GM19452 (cell line): ENCODE results near the gene MAGI2.
"Not testable (repeated sequence)": the region's sequence is repeated elsewhere in the genome, so short reads cannot be mapped to it uniquely, and the experiment has no call there.

Source experiments
- ATAC-seq: cut with Tn5 transposase; IDR thresholded peaks from one replicate; pipeline ENCODE4 v1.9.1; 2021; ENCODE audit not compliant: unreplicated experiment

Gene MAGI2

DNA sequence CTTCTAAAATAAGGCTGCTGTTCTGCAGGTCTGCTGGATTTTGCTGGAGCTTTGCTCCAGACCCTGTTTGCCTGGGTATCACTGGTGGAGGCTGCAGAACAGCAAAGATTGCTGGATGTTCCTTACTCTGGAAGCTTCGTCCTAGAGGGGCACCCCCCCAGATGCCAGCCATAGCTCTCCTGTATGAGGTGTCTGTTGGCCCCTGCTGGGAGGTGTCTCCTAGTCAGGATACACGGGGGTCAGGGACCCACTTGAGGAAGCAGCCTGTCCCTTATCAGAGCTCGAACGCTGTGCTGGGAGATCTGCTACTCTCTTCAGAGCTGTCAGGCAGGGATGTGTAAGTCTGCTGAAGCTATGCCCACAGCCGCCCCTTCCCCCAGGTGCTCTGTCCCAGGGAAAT lies 382.3 kb downstream of the MAGI2 start:
- not testable (repeated sequence) for ATAC-seq

DNA sequence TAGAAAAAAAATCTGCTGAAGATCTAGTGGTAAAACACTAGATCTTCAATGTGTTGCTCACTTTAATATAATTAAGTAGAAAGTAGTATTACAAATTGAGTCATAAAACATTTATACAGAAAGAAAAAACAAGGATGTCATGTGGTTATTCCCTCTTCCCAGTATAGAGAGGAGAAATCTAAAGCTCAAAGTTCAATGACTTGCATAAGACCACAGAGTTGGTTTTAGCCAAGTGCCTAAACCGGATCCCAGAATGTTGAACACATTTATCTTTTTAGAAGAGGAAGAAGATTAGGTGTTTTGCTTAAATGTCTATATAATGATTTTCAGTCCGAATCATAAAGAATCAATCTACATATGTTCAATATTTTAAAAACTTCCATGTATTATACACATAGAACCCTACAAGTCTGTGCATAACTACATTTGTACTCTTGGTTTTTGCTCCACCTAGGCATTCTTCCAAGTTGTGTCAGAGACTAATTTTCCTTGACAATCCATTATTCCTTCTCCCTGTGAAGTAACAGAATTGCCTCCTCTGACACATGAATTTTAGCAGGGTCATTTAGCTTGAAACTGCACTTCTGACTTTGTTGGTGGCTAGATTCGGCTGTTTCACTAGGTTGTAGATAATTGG lies 389.2 kb downstream of the MAGI2 start:
- no peak for ATAC-seq

DNA sequence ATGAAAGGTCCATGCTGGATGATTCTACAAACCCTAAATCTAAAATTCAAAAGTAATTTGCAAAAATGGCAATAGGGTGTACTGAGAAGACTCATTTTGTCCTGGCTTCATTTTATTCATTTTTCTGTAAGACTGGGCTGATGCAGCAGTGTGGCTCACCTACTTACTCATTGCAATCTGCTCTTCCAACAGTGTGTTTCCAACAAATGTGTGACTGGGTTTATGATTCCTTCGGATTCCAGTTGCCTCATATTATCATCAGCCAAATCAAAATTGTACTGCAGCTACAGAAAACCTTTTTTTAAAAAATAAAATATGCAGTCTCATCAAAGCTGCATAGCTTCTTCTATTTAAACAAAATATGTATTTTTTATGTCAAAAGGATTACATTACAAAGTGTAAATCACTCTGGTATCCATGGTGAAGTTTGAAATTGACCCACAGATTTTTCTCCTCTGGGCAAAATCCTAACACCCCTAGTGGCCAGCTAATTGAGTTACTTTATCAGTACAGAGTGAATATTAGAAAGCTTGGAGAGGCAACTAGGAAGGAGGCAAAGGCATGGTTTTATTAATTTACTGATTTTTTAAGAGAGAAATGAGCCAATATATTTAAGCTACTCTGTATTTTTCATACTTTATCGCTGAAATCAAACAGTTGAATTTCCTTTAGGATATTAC lies 390.3 kb downstream of the MAGI2 start:
- no peak for ATAC-seq

DNA sequence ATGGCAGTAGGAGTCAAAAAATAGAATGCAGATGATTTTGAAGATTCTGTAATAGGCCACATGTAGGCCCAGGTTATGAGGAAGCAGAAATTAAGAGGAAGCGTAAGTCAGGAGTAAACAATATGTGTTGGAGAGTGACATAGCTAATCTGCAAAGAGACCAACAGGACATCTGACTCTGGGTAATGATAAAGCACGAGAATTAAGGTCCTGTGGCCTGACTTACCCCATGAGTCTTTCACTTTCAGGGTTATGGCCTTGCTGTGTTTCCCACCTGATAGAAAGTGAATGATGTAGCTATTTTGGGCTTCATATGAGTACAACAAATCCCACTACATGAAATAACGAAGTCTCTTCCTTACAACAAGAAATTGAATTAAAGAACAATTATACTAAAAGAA lies 393.0 kb downstream of the MAGI2 start:
- no peak for ATAC-seq

DNA sequence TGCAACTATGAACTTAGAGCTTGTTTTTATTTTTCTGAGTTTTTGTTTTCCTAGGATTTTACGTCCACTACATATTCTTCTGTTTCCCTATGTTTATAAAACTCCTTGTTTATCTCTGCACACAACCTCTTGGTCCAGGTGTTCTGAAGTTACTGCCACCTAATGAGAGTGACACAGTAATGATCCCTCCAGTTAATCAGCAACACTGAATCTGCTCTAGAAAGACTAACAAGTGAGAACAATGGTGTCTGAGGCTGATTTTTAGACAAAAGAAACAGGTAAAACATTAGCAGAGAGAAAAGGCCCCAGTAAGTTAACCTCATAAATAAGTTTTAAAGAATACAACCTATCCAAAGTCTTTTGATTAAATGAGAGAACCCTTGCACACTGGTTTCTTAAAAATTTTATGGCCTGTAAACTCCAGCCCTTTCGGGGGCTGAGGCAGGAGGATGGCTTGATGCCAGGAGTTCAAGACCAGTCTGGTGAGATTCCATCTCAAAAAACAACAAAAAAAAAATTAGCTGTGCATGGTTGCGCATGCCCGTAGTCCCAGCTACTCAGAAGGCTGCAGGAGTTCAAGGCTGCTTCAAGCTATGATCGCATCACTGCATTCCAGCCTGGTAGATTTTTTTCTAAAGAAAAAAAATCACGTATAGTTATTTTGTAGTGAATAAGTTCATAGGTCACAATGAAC lies 397.6 kb downstream of the MAGI2 start:
- ATAC-seq: no peak

DNA sequence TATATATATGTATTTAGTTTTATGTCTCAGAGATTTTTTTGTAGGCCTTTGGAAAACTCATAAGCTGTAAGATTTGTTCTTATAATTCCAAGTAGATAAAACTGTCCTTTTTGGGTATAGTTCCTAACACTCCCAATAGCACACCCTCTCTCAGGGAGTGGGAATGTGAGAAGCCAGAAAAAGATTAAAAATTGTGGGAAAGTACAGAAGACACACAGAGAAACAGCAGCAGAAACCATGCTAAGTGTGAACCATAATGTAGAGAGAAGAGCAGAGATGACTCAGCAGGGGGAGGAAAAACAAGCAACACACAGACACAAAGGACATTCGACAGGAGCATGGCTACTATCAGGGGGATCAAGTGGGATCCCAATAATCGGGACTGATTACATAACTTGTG lies 401.6 kb downstream of the MAGI2 start:
- no peak for ATAC-seq

DNA sequence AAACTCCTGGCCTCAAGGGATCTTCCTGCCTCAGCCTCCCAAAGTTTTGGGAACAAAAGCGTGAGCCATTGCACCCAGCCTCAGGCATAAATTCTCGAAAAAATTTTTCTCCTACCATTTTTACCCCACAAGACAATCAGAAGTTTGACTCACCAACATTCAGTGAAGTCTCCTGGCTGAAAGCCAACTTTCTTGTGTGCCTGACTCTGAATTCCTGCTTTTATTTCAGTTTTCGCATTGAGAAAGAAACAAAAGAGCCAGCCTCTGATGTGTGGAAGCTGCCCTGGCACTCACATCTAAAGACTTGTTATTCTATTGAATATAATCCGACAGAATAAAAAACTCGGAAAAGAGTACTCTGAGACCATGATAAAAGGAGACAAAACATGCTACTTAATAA lies 402.9 kb downstream of the MAGI2 start:
- ATAC-seq: no peak

DNA sequence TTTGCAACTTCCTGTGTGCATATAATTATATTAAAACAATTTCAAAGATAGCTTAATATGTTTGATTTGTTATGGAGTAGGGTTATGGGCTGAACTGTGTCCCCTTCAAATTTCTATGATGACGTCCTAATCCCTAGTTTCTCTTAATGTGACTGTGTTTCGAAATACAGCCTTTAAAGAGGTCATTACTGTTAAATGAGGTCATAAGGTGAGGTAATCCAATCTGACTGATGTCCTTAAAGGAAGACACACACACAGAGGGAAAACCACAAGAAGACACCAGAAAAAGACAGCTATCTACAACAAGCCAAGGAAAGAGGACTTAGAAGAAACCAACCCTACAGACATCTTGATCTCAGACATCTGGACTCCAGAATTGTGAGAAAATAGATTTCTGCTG lies 407.4 kb downstream of the MAGI2 start:
- ATAC-seq: no peak

DNA sequence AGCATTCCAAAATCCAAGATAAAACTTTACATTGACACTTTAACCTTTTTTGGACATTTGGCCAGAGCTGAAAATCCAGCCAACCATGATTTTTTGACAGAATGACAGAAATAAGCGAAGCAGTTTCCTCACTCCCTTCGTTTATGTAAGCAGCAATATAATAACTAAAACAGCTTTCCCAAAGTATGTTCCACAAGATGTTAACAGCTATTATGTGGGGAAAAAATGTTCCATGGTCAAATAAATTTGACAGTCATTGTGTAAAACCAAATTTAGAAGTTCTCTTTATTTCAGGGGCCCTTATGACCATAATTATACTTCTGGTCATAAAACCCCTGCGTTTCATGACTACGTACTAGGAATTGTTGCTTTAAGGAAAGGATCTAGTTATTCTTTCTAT lies 416.5 kb downstream of the MAGI2 start:
- no peak for ATAC-seq

DNA sequence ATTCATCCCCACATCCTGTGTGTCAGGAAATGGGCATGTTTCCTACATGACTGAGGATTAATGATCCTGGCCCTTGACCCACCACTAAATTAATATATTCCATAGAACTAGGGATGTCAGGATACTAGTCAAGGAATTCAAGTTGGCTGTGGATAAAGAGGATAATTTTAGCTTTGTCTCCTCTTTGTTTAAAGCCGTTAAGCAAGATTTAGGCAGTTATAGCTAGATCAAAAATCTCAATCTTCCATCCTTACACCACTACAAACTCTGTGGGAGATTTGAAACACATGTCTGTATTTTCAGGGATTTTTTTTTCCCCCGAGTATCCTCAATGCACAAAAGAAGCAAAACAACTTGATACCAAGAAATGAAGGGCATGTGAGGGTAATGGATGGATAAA lies 417.1 kb downstream of the MAGI2 start:
- ATAC-seq: no peak

DNA sequence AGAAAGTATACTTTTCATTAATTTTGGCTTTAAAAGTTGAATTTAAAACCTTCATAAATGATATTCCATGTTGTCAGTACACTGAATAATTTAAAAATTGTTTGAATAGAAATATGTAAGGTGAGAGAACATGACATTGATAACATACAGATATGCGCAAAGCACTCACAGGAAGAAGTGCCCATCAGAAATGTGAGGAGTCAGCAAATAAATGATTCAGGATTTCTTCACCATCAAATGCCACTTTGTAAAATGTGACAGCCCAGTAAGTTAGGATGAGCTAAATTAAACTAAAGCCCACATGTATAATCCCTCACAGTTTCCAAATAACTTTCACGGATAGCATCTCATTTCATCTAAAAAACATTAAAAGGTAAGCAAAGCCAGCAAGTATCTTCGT lies 417.6 kb downstream of the MAGI2 start:
- ATAC-seq: no peak

DNA sequence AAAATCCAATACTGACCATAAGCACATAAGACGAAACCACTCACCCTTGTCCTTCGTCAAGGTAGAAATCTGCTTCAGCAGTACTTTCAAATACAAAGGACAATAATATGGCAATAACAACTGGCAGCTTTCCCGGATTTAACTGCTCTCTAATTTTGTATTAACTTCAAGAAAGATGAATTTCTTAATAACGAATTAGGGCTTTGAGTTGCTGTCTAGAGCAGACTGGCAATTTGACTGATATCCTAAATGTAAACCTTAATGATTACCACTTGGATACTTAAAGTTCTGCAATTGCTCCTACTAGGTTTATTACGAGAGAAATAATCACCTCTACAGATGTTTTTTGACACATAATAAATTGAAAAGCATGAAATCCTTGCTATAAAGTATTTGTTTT lies 418.7 kb downstream of the MAGI2 start:
- ATAC-seq: no peak

DNA sequence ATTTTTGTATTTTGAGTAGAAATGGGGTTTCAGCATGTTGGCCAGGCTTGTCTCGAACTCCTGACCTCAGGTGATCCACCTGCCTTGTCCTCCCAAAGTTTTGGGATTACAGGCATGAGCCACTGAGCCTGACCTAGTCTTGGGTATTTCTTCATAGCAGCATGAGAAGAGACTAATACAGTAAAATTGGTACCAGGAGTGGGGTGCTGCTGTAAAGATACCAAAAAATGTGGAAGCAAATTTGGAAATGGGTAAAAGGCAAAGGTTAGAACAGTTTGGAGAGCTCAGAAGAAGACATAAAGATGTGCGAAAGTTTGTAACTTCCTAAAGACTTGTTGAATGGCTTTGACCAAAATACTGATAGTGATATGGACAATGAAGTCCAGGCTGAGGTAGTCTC lies 433.8 kb downstream of the MAGI2 start:
- not testable (repeated sequence) for ATAC-seq

DNA sequence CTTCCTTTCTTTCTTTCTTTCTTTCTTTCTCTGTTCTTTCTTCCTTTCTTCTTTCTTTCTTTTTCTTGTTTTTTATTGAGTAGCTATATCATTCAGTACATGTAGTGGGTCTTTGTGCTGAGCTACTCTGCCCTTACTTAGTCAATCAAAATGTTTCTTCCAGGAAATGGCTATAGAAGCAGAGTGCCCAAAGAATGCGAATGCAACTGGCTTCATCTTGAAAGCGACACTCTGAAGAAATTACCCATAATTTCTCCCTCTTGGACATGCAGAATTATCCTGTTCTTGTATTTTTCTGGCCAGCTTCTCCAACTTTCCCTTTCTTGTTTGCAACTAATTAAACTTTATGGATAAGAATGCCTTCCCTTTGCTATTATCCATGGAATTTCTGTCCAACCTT lies 441.5 kb downstream of the MAGI2 start:
- ATAC-seq: no peak

DNA sequence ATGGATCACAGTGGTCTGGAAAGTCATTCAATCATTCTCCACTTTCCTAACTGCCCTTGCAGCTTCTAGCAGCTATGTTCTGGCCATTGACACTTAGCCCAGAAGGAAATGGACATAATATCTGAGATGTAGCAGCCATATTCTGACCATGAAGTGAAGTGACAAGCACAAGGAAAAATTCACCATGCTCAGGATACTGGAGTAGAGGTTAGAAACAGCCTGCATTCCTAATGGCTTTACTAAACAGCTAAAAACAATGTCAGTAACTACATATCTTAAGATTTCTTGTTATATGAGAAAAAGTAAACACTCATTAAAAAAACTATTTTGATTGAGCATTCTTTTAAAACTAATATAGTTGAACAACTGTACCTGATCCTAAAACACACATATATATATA lies 443.8 kb downstream of the MAGI2 start:
- ATAC-seq: no peak

DNA sequence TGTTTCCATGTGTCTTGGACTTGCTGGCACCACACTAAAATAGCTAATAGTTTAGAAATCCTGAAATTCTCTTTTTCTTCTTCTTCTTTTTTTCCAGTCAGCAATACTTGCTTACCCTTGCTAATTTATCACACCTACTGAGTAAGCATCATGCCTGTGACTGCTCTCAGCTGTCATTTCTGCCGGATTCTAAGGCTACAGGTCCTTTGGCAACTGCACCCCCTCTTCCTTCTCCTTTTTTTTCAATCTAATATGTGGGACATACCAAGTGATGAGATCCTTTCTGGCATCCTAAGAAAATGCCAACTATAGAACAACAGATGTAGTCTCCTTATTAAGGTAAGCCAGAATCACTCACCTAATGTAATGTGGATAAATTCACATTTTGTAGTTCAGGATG lies 444.7 kb downstream of the MAGI2 start:
- ATAC-seq: no peak

DNA sequence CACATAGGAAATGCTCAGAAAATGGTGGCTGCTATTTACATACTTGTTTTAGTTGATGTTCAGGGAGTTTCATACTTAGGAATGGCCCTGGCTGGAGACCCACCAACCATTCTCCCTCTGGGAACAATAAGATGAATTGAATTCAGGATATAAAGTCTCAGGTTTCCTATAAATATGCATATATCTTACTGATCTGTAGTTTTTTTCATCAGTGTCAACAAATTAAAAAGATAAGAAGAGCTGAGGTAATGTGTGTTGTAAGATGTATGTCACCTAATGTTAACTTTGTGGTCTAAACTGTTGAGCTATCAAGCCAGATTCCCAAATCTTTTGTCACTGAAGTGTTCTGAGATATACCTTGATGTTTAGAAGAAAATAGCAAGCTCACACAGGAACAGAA lies 457.5 kb downstream of the MAGI2 start:
- ATAC-seq: no peak

DNA sequence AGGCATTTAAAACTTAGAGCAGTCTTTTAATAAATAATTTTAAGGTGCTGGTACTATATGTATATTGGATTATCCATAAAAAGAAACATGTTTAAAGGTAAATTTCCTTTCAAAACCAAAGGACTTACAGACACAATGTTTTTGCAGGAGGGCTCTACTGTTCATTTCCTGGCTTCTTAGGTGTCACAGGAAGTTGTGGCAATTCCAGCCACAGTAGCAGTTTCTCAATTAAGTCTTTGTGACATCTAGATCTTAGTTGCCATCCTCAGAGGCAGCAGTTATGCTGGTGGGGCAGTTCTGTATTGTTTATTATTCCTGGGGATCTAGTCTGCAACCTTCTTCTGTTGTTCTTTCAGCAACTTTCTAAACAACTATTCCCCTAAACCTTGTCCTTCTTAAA lies 460.1 kb downstream of the MAGI2 start:
- ATAC-seq: no peak

DNA sequence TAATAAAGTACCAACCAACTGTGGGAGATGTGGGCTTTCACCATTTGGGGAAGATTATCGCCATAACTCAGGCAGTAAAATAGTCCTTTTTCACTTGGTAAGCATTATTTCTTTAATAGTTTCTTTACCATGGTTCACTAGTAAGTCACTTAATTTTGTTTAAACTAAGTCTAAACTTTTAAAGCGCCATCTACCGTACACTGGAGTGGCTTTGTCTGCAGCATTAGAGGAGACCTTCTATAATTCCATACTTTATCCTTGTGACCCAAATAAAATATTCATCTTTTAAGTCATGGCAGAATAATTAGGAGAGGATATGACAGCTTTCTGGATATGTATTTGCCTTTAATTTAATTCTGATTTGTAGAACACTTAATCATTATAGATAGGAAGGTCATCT lies 468.0 kb downstream of the MAGI2 start:
- no peak for ATAC-seq

DNA sequence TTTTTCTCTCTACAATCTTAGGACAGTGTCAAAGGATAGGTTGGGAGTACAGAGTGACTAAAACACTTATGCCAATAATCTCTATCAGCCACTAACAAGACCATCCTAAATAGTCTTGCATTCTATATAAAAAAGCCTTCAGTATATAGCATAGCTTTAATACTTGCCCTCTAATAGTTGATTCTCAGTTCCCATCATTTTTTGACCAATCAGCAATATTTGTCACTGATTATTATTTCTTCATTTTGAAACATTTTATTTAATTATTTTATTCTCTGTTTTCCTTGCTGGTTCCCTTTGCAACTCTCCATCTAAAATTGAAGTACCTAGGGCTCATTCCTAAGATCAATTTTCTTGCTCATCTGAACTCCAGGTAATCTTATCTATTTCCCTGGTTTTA lies 470.0 kb downstream of the MAGI2 start:
- ATAC-seq: no peak

DNA sequence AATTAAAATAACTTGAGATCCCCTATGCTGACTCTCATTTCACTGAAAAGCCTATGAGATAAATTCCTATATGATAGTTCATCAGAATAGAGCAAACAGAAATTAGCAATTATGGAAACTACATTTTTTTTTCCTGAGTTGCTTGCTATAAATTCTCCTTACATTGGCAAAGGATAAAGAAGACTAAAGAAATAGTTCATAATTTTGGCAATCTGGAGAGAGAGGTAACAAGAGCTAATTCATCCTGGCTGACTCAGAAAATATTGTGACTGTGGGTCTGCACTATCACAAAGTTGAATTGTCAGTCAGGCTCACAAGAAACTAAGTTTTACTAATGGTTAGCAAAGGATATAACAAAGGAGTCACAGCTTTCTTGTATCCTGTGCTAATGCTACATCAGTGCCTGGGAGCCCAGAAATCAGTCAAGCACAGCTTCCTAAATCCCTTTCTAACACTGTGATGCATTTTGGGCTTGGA lies 483.0 kb downstream of the MAGI2 start:
- ATAC-seq: no peak

DNA sequence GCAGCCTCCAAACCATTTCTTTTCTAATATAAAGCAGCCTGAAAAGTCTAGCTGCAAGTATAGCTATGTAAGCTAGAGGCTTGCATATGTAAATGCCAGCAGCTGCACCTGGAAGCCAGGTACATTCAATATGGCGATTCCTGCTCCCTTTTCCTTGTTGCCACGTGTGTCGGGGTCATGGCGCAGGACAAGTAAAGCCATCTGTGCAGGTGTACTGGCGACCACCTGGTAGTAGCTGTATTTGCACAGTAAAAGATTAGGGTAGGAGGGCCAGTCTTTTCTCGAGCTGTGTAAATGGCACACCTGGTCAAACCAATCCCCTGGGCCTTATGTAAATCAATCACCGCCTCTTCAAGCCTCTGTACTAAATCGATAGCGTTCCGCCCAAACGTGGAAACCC lies 484.5 kb downstream of the MAGI2 start:
- ATAC-seq: no peak
